Neuronal stem cell (in vitro differentiated cells): Measurements from ENCODE around the gene LTC4S.
A peak's percentile ranks its signal among the peaks of the same experiment; 100 is the strongest.
"Not testable (repeated sequence)": the region's sequence is repeated elsewhere in the genome, so short reads cannot be mapped to it uniquely, and the experiment has no call there.

Experiments
- DNase-seq: peaks from one replicate; pipeline ENCODE4 v3.0.0-alpha.2; 2013; ENCODE audit warnings: low spot score
- H2AFZ ChIP-seq: one replicate; pipeline ENCODE4 v1.6.1; 2013; ENCODE audit warnings: mild to moderate bottlenecking, low read length, inconsistent platforms
- H2AK5ac ChIP-seq: 2 replicates; pipeline ENCODE4 v1.6.1; 2013; ENCODE audit warnings: low read depth, mild to moderate bottlenecking, inconsistent platforms, low read length, moderate library complexity, mixed read lengths
- H2BK120ac ChIP-seq: 2 replicates; pipeline ENCODE4 v1.6.1; 2013; ENCODE audit warnings: low read depth, mild to moderate bottlenecking, inconsistent platforms, low read length, moderate library complexity, mixed read lengths
- H2BK12ac ChIP-seq: one replicate; pipeline ENCODE4 v1.6.1; 2013; ENCODE audit warnings: low read length, inconsistent platforms
- H2BK15ac ChIP-seq: 2 replicates; pipeline ENCODE4 v1.6.1; 2013; ENCODE audit warnings: mild to moderate bottlenecking, low read length, inconsistent platforms, mixed read lengths
- H2BK5ac ChIP-seq: one replicate; pipeline ENCODE4 v1.6.1; 2013; ENCODE audit warnings: inconsistent platforms, mild to moderate bottlenecking, low read length, moderate library complexity
- H3K14ac ChIP-seq: one replicate; pipeline ENCODE4 v1.6.1; 2013; ENCODE audit warnings: low read length, inconsistent platforms
- H3K18ac ChIP-seq: 2 replicates; pipeline ENCODE4 v1.6.1; 2013; ENCODE audit warnings: low read length, inconsistent platforms
- H3K23ac ChIP-seq: 2 replicates; pipeline ENCODE4 v1.6.1; 2013; ENCODE audit warnings: low read depth, mild to moderate bottlenecking, mixed read lengths, low read length, inconsistent platforms; ENCODE audit not compliant: poor library complexity
- H3K27ac ChIP-seq: replicated peaks from 3 replicates; pipeline ENCODE4 v1.5.1; 2013; ENCODE audit warnings: low read length, inconsistent platforms
- H3K27me3 ChIP-seq, 3 experiments: 2 replicates each; pipeline ENCODE4 v1.6.1; 2013; ENCODE audit warnings: low read length in 3 of 3, mild to moderate bottlenecking in 2 of 3, inconsistent platforms in 1 of 3, low read depth in 1 of 3, mixed read lengths in 1 of 3, moderate library complexity in 1 of 3; ENCODE audit not compliant: control insufficient read depth in 3 of 3, insufficient read depth in 3 of 3
- H3K36me3 ChIP-seq, 2 donors: replicated peaks in 1 of 2; 2 replicates each; pipeline ENCODE4 v1.6.1; 2013; ENCODE audit warnings: low read length in 2 of 2; ENCODE audit not compliant: control insufficient read depth in 2 of 2, insufficient read depth in 2 of 2
- H3K4ac ChIP-seq: 2 replicates; pipeline ENCODE4 v1.6.1; 2013; ENCODE audit warnings: inconsistent platforms, mild to moderate bottlenecking, low read length, moderate library complexity
- H3K4me1 ChIP-seq, 2 donors: 1 replicate in 1 of 2; 2 replicates in 1 of 2; pipeline ENCODE4 v1.6.1; 2013; ENCODE audit warnings: low read length in 2 of 2, low read depth in 1 of 2; ENCODE audit not compliant: control insufficient read depth in 2 of 2, insufficient read depth in 1 of 2
- H3K4me2 ChIP-seq: one replicate; pipeline ENCODE4 v1.6.1; 2013; ENCODE audit warnings: mild to moderate bottlenecking, low read length, inconsistent platforms; ENCODE audit not compliant: insufficient read depth, poor library complexity, severe bottlenecking
- H3K4me3 ChIP-seq, 2 donors: 2 replicates each; pipeline ENCODE4 v1.5.1; 2013; ENCODE audit warnings: low read length in 2 of 2, mild to moderate bottlenecking in 2 of 2, inconsistent platforms in 1 of 2, moderate library complexity in 1 of 2
- H3K79me1 ChIP-seq: one replicate; pipeline ENCODE4 v1.6.1; 2013; ENCODE audit warnings: low read depth, mild to moderate bottlenecking, inconsistent platforms, low read length, moderate library complexity
- H3K9ac ChIP-seq: one replicate; pipeline ENCODE4 v1.6.1; 2013; ENCODE audit warnings: mild to moderate bottlenecking, low read depth, low read length, inconsistent platforms; ENCODE audit not compliant: poor library complexity
- H3K9me3 ChIP-seq, 2 donors: replicated peaks in 1 of 2; 2 replicates each; pipeline versions ENCODE3 to v1.6.1; 2013; ENCODE audit warnings: low read length in 2 of 2, mild to moderate bottlenecking in 2 of 2, inconsistent platforms in 1 of 2, low read depth in 1 of 2, mixed read lengths in 1 of 2, moderate library complexity in 1 of 2; ENCODE audit not compliant: control insufficient read depth in 2 of 2, insufficient read depth in 1 of 2
- H4K8ac ChIP-seq: one replicate; pipeline ENCODE4 v1.6.1; 2013; ENCODE audit warnings: low read depth, mild to moderate bottlenecking, inconsistent platforms, low read length, moderate library complexity
- H4K91ac ChIP-seq: one replicate; pipeline ENCODE4 v1.6.1; 2013; ENCODE audit warnings: low read length, low read depth, mild to moderate bottlenecking, inconsistent platforms; ENCODE audit not compliant: poor library complexity
- WGBS, 2 donors: extraction: QIAGEN DNeasy Blood & Tissue Kit; methylation state at CpG; one replicate each; pipeline ENCODE4 v1.1.7; 2013; ENCODE audit warnings: missing lambda C conversion rate in 2 of 2, mixed read lengths in 1 of 2; ENCODE audit not compliant: insufficient read length in 2 of 2, insufficient replicate concordance in 1 of 2; ENCODE audit errors: extremely low coverage in 2 of 2; 5-methylcytosine and 5-hydroxymethylcytosine counted together

Gene LTC4S

GRCh38 chr5:179783128-179783527 is 10.7 kb upstream of the LTC4S start:
- no CpG with 5 or more reads among the region's 9 CpGs for WGBS, 2 donors
- H2BK5ac ChIP-seq: no peak overlapping the region

DNA sequence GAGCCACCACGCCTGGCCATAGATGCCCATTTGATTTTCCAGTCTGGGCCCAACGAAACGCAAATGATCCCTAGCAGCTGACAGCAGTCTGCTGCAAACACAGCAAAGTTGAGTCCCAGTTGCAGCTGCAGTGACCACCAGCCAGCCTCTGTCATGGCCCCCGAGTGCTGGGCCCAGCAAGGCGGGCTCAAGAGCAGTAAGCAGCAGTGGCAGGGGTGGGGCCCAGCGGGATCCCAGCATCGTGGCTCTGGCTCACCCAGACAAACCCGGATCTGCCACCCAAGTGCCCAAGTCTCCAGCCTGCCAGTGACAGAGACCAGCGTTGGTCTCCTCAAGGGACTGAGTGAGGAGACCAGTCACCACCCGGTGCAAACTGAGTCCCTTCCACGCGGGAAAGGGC is 6.9 kb upstream of the LTC4S start:
- H3K27me3 ChIP-seq: no peaks in the 10 kb centered on the region

More at GRCh38 chr5:179783128-179783527, 10.7 kb upstream of the LTC4S start:
- no peak overlapping the region for H2AFZ ChIP-seq
- no peak overlapping the region for H4K91ac ChIP-seq
- H3K4me1 ChIP-seq: no peaks in the 10 kb centered on the region
- no peaks in the 10 kb centered on the region for H3K79me1 ChIP-seq
- H3K27ac ChIP-seq: no peak overlapping the region
- H3K4me2 ChIP-seq: no peak overlapping the region
- H2BK15ac ChIP-seq: no peak overlapping the region
- H3K18ac ChIP-seq: peak overlapping the region; percentile 42
- H3K36me3 ChIP-seq: peaks cover 6 to 37% of the 10 kb centered on the region in 2 donors
- H4K8ac ChIP-seq: no peak overlapping the region
- H3K9ac ChIP-seq: no peak overlapping the region
- peaks cover 0 to 1% of the 10 kb centered on the region in 2 donors for H3K9me3 ChIP-seq
- H3K23ac ChIP-seq: no peak overlapping the region
- no peak overlapping the region for H3K4ac ChIP-seq
- no peak overlapping the region for H3K4me3 ChIP-seq
- no peak overlapping the region for H2BK120ac ChIP-seq
- H2AK5ac ChIP-seq: no peak overlapping the region
- no peak overlapping the region for H2BK12ac ChIP-seq
- no peaks in the 10 kb centered on the region for H3K27me3 ChIP-seq
- DNase-seq: no peak
- H3K14ac ChIP-seq: no peak overlapping the region

DNA sequence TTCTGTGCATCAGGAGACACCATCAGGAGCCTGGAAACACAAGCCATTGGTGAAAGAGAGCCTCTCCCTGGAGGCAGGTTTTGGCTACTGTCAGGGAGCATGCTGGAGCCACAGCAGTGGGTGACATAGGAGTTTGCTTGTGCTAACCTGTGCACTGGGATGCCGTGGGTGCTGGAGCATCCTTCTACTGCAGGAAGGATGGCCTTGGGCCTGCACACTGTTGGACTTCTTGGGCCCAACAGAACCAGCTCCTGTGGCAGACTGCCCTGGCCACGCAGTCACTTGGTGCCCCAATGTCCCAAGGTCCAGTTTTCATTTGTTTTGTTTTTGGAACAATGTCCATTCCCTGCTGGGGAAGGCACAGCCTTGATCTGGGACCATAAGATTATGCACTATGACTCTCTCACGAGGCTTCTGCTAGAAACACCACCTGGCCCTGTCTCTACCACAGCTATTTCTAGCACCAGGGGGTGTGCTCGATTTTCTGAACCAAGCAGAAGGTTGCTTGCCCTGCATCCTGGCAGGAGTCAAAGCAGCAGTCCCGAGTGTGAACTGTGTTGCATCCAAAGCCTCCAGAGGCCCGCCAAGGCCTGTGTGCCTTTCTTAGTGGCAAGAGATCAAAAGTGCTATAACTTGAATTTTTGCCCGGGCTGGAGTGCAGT is 5.5 kb upstream of the LTC4S start:
- H3K9me3 ChIP-seq: peaks cover 0 to 3% of the 10 kb centered on the region in 2 donors
- H2AFZ ChIP-seq: no peak overlapping the region
- H3K4me3 ChIP-seq: no peak overlapping the region
- no peak overlapping the region for H4K8ac ChIP-seq
- H2BK12ac ChIP-seq: no peak overlapping the region
- H4K91ac ChIP-seq: no peak overlapping the region
- no peak overlapping the region for H3K4me2 ChIP-seq
- H2BK120ac ChIP-seq: no peak overlapping the region
- H3K4me1 ChIP-seq: no peaks in the 10 kb centered on the region
- H3K36me3 ChIP-seq: no peaks in the 10 kb centered on the region
- no peak overlapping the region for H3K18ac ChIP-seq
- no peak overlapping the region for H3K4ac ChIP-seq
- H2AK5ac ChIP-seq: peak overlapping the region; percentile 11
- no peaks in the 10 kb centered on the region for H3K27me3 ChIP-seq
- no peak overlapping the region for H3K23ac ChIP-seq
- no peak for DNase-seq
- H3K9ac ChIP-seq: no peak overlapping the region
- WGBS, 2 donors: no CpG with 5 or more reads among the region's 7 CpGs
- no peak overlapping the region for H2BK15ac ChIP-seq
- H3K27ac ChIP-seq: no peak overlapping the region
- peaks cover 2% of the 10 kb centered on the region for H3K79me1 ChIP-seq
- H3K14ac ChIP-seq: no peak overlapping the region
- H2BK5ac ChIP-seq: no peak overlapping the region

More for the DNA sequence above, 6.9 kb upstream of the LTC4S start:
- WGBS, 2 donors: no CpG with 5 or more reads among the region's 12 CpGs
- no peak overlapping the region for H3K4ac ChIP-seq
- DNase-seq: no peak
- H3K4me1 ChIP-seq: no peaks in the 10 kb centered on the region
- no peak overlapping the region for H2BK15ac ChIP-seq
- H3K23ac ChIP-seq: peak overlapping the region; percentile 65
- peak overlapping the region; percentile 56 for H3K14ac ChIP-seq
- H3K9ac ChIP-seq: no peak overlapping the region
- H3K4me3 ChIP-seq: no peak overlapping the region
- no peak overlapping the region for H2BK120ac ChIP-seq
- H4K91ac ChIP-seq: no peak overlapping the region
- H3K4me2 ChIP-seq: no peak overlapping the region
- no peak overlapping the region for H4K8ac ChIP-seq
- H2BK5ac ChIP-seq: no peak overlapping the region
- peaks cover 0 to 3% of the 10 kb centered on the region in 2 donors for H3K36me3 ChIP-seq
- H3K79me1 ChIP-seq: no peaks in the 10 kb centered on the region
- H3K27ac ChIP-seq: no peak overlapping the region
- H2AK5ac ChIP-seq: no peak overlapping the region
- H2BK12ac ChIP-seq: no peak overlapping the region
- peak overlapping the region; percentile 71 for H3K18ac ChIP-seq
- no peak overlapping the region for H2AFZ ChIP-seq
- H3K9me3 ChIP-seq: peaks cover 0 to 3% of the 10 kb centered on the region in 2 donors

DNA sequence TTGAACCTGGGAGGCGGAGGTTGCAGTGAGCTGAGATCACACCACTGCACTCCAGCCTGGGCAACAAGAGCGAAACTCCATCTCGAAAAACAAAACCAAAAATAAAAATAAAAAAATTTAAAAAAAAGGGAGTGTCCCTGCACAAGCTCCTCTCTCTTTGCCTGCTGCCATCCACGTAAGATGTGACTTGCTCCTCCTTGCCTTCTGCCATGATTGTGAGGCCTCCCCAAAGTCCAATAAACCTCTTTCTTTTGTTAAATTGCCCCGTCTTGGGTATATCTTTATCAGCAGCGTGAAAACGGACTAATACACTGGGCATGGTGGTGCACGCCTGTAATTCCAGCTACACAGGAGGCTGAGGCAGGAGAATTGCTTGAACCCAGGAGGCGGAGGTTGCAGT is 4.5 kb upstream of the LTC4S start:
- not testable (repeated sequence) for H4K8ac ChIP-seq, H3K4me3 ChIP-seq, H2AK5ac ChIP-seq, H3K9ac ChIP-seq, H3K14ac ChIP-seq, H2AFZ ChIP-seq, H2BK120ac ChIP-seq, H3K27me3 ChIP-seq, H3K4me2 ChIP-seq, H2BK5ac ChIP-seq, H3K9me3 ChIP-seq, H4K91ac ChIP-seq, H3K36me3 ChIP-seq, H3K4me1 ChIP-seq, H2BK15ac ChIP-seq, H3K23ac ChIP-seq, H2BK12ac ChIP-seq, H3K18ac ChIP-seq, H3K27ac ChIP-seq, H3K4ac ChIP-seq, H3K79me1 ChIP-seq, DNase-seq
- no CpG with 5 or more reads among the region's 9 CpGs for WGBS, 2 donors
